GM18499 (cell line): ENCODE measurements around the gene PGGHG.
"Not testable (repeated sequence)": the region's sequence is repeated elsewhere in the genome, so short reads cannot be mapped to it uniquely, and the experiment has no call there.

ENCODE experiments used
- ATAC-seq: cut with Tn5 transposase; IDR thresholded peaks from one replicate; pipeline ENCODE4 v1.9.1; 2021; ENCODE audit warnings: moderate number of reproducible peaks; ENCODE audit not compliant: insufficient read depth, unreplicated experiment

PGGHG gene

GRCh38 chr11:311013-311748 is 22.3 kb downstream of the PGGHG start:
- ATAC-seq = not testable (repeated sequence)

- ATAC-seq = no peak
Measured at GRCh38 chr11:312092-312816, 23.3 kb downstream of the PGGHG start.

GRCh38 chr11:313304-313786 is 24.4 kb downstream of the PGGHG start:
- no peak for ATAC-seq

GRCh38 chr11:313787-314553 is 25.0 kb downstream of the PGGHG start, which contains the start of gene IFITM1:
Gene IFITM1, plus strand, starts transcription at chr11:314040. Its CDS starts 131 bp downstream, at chr11:314171.
- no peak for ATAC-seq

- not testable (repeated sequence) for ATAC-seq
Measured at GRCh38 chr11:314554-314875, 25.6 kb downstream of the PGGHG start.

GRCh38 chr11:315051-315481 is 26.1 kb downstream of the PGGHG start:
- ATAC-seq = no peak

- ATAC-seq = no peak
Measured at GRCh38 chr11:315516-315994, 26.6 kb downstream of the PGGHG start.

- ATAC-seq = no peak
Measured at GRCh38 chr11:316031-316701, 27.2 kb downstream of the PGGHG start.

GRCh38 chr11:316891-317301 is 28.0 kb downstream of the PGGHG start:
- ATAC-seq = no peak

- ATAC-seq = not testable (repeated sequence)
Measured at GRCh38 chr11:317668-318404, 28.9 kb downstream of the PGGHG start.

GRCh38 chr11:318405-319120 is 29.6 kb downstream of the PGGHG start:
- ATAC-seq = not testable (repeated sequence)

GRCh38 chr11:319121-319887 is 30.4 kb downstream of the PGGHG start:
- not testable (repeated sequence) for ATAC-seq

- ATAC-seq = not testable (repeated sequence)
Measured at GRCh38 chr11:319888-320273, 31.0 kb downstream of the PGGHG start.

- no peak for ATAC-seq
Measured at GRCh38 chr11:324156-324555, 35.2 kb downstream of the PGGHG start.

- ATAC-seq = not testable (repeated sequence)
Measured at GRCh38 chr11:324593-325517, 35.9 kb downstream of the PGGHG start.

- ATAC-seq = no peak
Measured at GRCh38 chr11:325796-326591, 37.1 kb downstream of the PGGHG start.

GRCh38 chr11:326592-326841 is 37.6 kb downstream of the PGGHG start:
- ATAC-seq = no peak
